ENCODE measurements around the gene TMEM26.

- TF ChIP-seq CTCF (IDR thresholded peaks at IDR 0.05) (no peak), POLR2AphosphoS5 (IDR thresholded peaks at IDR 0.05; ENCODE audit: low read depth, low read length) (no peak), SIN3A (IDR thresholded peaks at IDR 0.05; ENCODE audit: borderline replicate concordance, insufficient read depth, low read depth, low read length) (no peak)
Observed at GRCh38 chr10:61391281-61391680, 61.9 kb downstream of the TMEM26 start.

Measured in Panc1 (cell line).